Vagina (tissue), 2 donors: Measurements from ENCODE around the gene CIBAR2.

Experiments
- POLR2A ChIP-seq, 2 donors: fragments of 450-650 bp; IDR thresholded peaks; one replicate each; pipeline ENCODE4 v1.6.1; 2017; ENCODE audit warnings: antibody characterized with exemption in 2 of 2, mild to moderate bottlenecking in 2 of 2, moderate library complexity in 2 of 2
- POLR2AphosphoS5 ChIP-seq, 2 donors: sonication (generic); formaldehyde crosslinking; IDR thresholded peaks; one replicate each; pipeline ENCODE4 v1.9.0; 2017; ENCODE audit warnings: antibody characterized with exemption in 2 of 2, mild to moderate bottlenecking in 2 of 2, low read depth in 1 of 2; ENCODE audit not compliant: insufficient read depth in 1 of 2
- TF ChIP-seq, protein P1 (sequence below), 3 experiments: fragments of 450-650 bp in 2 of 3; fragments of 200-600 bp in 1 of 3; sonication (generic) in 1 of 3; IDR thresholded peaks; one replicate each; pipeline ENCODE4 v1.5.1; 2017 to 2019; ENCODE audit warnings: antibody characterized with exemption in 3 of 3, mild to moderate bottlenecking in 2 of 3, moderate library complexity in 2 of 3

DNA sequence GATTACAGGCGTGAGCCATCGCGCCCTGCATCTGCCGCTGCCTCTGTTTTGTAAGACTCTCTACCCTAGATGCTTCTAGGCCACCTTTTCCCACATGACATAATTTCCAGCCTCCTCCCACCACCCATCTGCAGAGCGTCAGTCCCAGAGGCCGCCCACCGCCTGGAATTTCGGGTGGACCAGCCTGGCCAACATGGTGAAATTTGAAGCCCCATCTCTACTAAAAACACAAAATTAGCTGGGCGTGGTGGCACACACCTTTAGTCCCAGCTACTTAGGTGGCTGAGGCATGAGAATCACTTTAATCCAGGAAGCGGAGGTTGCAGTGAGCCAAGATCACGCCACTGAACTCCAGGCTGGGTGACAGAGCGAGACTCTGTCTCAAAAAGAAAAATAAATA is 5.1 kb upstream of the CIBAR2 start:
- no peak for TF ChIP-seq POLR2A (IDR thresholded peaks at IDR 0.05)
- TF ChIP-seq, protein P1, sequence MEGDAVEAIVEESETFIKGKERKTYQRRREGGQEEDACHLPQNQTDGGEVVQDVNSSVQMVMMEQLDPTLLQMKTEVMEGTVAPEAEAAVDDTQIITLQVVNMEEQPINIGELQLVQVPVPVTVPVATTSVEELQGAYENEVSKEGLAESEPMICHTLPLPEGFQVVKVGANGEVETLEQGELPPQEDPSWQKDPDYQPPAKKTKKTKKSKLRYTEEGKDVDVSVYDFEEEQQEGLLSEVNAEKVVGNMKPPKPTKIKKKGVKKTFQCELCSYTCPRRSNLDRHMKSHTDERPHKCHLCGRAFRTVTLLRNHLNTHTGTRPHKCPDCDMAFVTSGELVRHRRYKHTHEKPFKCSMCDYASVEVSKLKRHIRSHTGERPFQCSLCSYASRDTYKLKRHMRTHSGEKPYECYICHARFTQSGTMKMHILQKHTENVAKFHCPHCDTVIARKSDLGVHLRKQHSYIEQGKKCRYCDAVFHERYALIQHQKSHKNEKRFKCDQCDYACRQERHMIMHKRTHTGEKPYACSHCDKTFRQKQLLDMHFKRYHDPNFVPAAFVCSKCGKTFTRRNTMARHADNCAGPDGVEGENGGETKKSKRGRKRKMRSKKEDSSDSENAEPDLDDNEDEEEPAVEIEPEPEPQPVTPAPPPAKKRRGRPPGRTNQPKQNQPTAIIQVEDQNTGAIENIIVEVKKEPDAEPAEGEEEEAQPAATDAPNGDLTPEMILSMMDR (IDR thresholded peaks at IDR 0.05): no peak
- no peak for TF ChIP-seq POLR2AphosphoS5 (IDR thresholded peaks at IDR 0.05; ENCODE audit: insufficient read depth in 1 of 2, low read depth in 1 of 2)
